ENCODE data around the gene ELP5.

The ELP5 gene

GRCh38 chr17:7237761-7238419, 14.1 kb upstream of the ELP5 start:
- H3K4me2 ChIP-seq (ENCODE audit: low read length): peak overlapping the region; percentile 63
- H3F3A ChIP-seq (ENCODE audit: insufficient read depth, low read length): 0 out of 2 replicates have a peak, but pooled peaks cover 10% of the 10 kb centered on the region
- peak overlapping the region; percentile 81 for H3K27ac ChIP-seq (ENCODE audit: low read depth, low read length, poor library complexity, severe bottlenecking)
- no peaks in the 10 kb centered on the region for H4K20me1 ChIP-seq (ENCODE audit: insufficient read depth, low read length)
- no peaks in the 10 kb centered on the region for H3K27me3 ChIP-seq (ENCODE audit: insufficient read depth, low read length)
- TF ChIP-seq EZH2 (IDR thresholded peaks at IDR 0.05; ENCODE audit: borderline replicate concordance, low read length) (no peak), CTCF (IDR thresholded peaks at IDR 0.05; ENCODE audit: low read length) (no peak)
- peaks cover 51% of the 10 kb centered on the region for H3K4me1 ChIP-seq (ENCODE audit: insufficient read depth, low read length, severe bottlenecking)
- H3K9me3 ChIP-seq (ENCODE audit: low read length): no peaks in the 10 kb centered on the region
- H3K9me2 ChIP-seq (ENCODE audit: low read depth, low read length): no peaks in the 10 kb centered on the region
- H3K9ac ChIP-seq (ENCODE audit: low read length): peak overlapping the region; percentile 100
- H3K79me2 ChIP-seq (ENCODE audit: insufficient read depth, low read length): peaks cover 17% of the 10 kb centered on the region
- H3K4me3 ChIP-seq (ENCODE audit: low read depth, low read length, poor library complexity, severe bottlenecking): peak overlapping the region; percentile 98
- no peak overlapping the region for H2AFZ ChIP-seq (ENCODE audit: low read length)
- H3K36me3 ChIP-seq (ENCODE audit: insufficient read depth, low read length): peaks cover 44% of the 10 kb centered on the region

DNA sequence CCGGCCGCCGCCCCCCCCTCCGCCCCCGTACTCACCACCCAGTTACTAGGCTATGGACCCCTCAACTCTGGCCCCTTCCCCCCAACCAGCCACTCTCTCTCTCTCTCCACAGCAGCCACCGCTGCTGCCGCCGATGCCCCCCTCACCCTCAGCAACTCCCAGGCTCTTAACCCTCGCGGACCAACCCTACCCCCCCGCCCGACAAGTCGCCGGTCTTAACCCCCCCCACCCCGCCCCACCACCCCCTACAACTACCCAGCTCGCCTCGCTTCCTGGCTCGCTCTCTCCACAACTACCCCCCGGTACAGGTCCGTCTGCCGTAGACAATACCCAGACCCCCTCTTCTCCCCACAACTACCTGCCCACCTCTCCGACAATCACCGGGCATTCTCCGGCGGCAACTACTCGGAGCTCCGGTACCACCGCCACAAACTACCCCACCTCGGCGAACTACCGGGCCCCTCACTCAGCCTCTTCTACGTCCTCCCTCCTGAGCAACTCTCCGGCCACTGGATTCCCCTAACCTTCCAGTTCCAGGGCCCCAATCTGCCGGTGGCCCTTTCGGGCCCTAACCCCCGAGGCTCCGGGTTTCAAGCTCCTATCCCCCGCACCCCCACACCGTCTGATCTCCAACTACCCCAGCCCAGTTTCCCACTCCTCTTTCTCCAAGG, 13.5 kb upstream of the ELP5 start:
- TF ChIP-seq EZH2 (IDR thresholded peaks at IDR 0.05; ENCODE audit: borderline replicate concordance, low read length) (no peak), CTCF (IDR thresholded peaks at IDR 0.05; ENCODE audit: low read length) (no peak)
- 0 out of 2 replicates have a peak, but pooled peaks cover 10% of the 10 kb centered on the region for H3F3A ChIP-seq (ENCODE audit: insufficient read depth, low read length)
- H3K79me2 ChIP-seq (ENCODE audit: insufficient read depth, low read length): peaks cover 11% of the 10 kb centered on the region
- H3K4me2 ChIP-seq (ENCODE audit: low read length): peak overlapping the region; percentile 63
- peak overlapping the region; percentile 98 for H3K4me3 ChIP-seq (ENCODE audit: low read depth, low read length, poor library complexity, severe bottlenecking)
- H3K4me1 ChIP-seq (ENCODE audit: insufficient read depth, low read length, severe bottlenecking): peaks cover 57% of the 10 kb centered on the region
- no peak overlapping the region for H2AFZ ChIP-seq (ENCODE audit: low read length)
- peaks cover 48% of the 10 kb centered on the region for H3K36me3 ChIP-seq (ENCODE audit: insufficient read depth, low read length)
- H3K9ac ChIP-seq (ENCODE audit: low read length): peak overlapping the region; percentile 100
- no peaks in the 10 kb centered on the region for H3K9me2 ChIP-seq (ENCODE audit: low read depth, low read length)
- no peaks in the 10 kb centered on the region for H3K27me3 ChIP-seq (ENCODE audit: insufficient read depth, low read length)
- no peaks in the 10 kb centered on the region for H4K20me1 ChIP-seq (ENCODE audit: insufficient read depth, low read length)
- peak overlapping the region; percentile 81 for H3K27ac ChIP-seq (ENCODE audit: low read depth, low read length, poor library complexity, severe bottlenecking)
- H3K9me3 ChIP-seq (ENCODE audit: low read length): no peaks in the 10 kb centered on the region

- Histone ChIP-seq H3K9me2 (ENCODE audit: low read depth, low read length) (no peaks in the 10 kb centered on the region), H3K36me3 (ENCODE audit: insufficient read depth, low read length) (peaks cover 54% of the 10 kb centered on the region), H3K9ac (ENCODE audit: low read length) (peak within 1 kb of the TSS; percentile 100), H3K27me3 (ENCODE audit: insufficient read depth, low read length) (no peaks in the 10 kb centered on the region), H2AFZ (ENCODE audit: low read length) (no peak within 1 kb of the TSS), H3K4me3 (ENCODE audit: low read depth, low read length, poor library complexity, severe bottlenecking) (peak within 1 kb of the TSS; percentile 98), H3K79me2 (ENCODE audit: insufficient read depth, low read length) (peaks cover 7% of the 10 kb centered on the region; the same call in 1 of the 2 replicates), H3K4me2 (ENCODE audit: low read length) (peak within 1 kb of the TSS; percentile 94), H3K9me3 (ENCODE audit: low read length) (no peaks in the 10 kb centered on the region), H3K27ac (ENCODE audit: low read depth, low read length, poor library complexity, severe bottlenecking) (peak within 1 kb of the TSS; percentile 81), H4K20me1 (ENCODE audit: insufficient read depth, low read length) (no peaks in the 10 kb centered on the region), H3K4me1 (ENCODE audit: insufficient read depth, low read length, severe bottlenecking) (peaks cover 57% of the 10 kb centered on the region), H3F3A (ENCODE audit: insufficient read depth, low read length) (0 out of 2 replicates have a peak, but pooled peaks cover 10% of the 10 kb centered on the region)
- TF ChIP-seq CTCF (IDR thresholded peaks at IDR 0.05; ENCODE audit: low read length) (no peak), EZH2 (IDR thresholded peaks at IDR 0.05; ENCODE audit: borderline replicate concordance, low read length) (no peak)
These were observed 12.7 kb upstream of the ELP5 start, which contains the start of gene PHF23 for GRCh38 chr17:7239091-7240027. PHF23 (minus strand) TSS chr17:7239457; CDS start chr17:7239279, 178 bp downstream.
